ENCODE measurements around the gene BRD9.

DNA sequence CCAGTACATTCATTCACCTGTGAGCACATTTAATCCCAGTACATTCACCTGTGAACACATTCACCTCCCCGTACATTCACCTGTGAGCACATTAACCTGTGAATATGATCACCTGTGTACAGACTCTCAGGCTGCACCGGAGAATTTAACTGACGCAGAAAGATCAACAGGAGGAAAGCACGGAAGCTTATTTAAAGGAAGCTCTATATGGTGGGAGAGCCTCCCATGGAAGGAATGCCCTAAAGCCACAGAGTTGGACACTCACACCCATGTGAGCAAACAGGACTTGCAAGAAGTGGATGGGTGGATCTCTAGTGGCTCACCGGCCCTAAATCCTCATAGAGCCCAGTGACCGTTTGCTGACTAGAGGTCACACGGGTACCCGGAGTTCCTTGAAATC lies 38.3 kb upstream of the BRD9 start:
- TF ChIP-seq, protein P1, sequence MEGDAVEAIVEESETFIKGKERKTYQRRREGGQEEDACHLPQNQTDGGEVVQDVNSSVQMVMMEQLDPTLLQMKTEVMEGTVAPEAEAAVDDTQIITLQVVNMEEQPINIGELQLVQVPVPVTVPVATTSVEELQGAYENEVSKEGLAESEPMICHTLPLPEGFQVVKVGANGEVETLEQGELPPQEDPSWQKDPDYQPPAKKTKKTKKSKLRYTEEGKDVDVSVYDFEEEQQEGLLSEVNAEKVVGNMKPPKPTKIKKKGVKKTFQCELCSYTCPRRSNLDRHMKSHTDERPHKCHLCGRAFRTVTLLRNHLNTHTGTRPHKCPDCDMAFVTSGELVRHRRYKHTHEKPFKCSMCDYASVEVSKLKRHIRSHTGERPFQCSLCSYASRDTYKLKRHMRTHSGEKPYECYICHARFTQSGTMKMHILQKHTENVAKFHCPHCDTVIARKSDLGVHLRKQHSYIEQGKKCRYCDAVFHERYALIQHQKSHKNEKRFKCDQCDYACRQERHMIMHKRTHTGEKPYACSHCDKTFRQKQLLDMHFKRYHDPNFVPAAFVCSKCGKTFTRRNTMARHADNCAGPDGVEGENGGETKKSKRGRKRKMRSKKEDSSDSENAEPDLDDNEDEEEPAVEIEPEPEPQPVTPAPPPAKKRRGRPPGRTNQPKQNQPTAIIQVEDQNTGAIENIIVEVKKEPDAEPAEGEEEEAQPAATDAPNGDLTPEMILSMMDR (IDR thresholded peaks at IDR 0.05; ENCODE audit: low read depth, low read length): no peak
- no peak for TF ChIP-seq MYC (IDR thresholded peaks at IDR 0.05; ENCODE audit: low read depth, low read length)
- TF ChIP-seq, protein P2, sequence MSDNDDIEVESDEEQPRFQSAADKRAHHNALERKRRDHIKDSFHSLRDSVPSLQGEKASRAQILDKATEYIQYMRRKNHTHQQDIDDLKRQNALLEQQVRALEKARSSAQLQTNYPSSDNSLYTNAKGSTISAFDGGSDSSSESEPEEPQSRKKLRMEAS (IDR thresholded peaks at IDR 0.05; ENCODE audit: low read depth, low read length): no peak

All from NB4 (cell line).